ENCODE measurements around the gene CAST.

DNA sequence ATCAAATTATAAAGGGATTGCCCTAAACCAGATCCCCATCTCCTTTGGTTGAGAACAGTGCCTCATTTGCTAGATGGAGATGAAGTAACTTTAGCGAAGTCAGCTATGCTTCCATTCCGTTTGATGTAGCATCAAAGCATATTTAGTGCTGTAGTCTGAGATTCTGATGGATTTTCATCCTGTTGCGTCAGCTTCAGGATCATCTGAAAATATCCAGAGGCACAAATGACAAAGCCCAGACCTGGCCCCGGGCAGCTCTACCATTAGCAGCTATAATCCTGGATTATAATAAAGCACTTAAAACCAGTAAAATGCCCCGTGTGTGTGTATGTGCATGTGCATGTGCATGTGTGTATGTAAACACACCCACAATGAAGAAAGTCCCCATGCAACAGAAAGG is 100.8 kb downstream of the CAST start:
- TF ChIP-seq POLR2A (IDR thresholded peaks at IDR 0.05; ENCODE audit: low read length) (no peak), GATA1 (IDR thresholded peaks at IDR 0.05; ENCODE audit: low read depth, low read length) (no peak)

Data from erythroblast (primary cell).